GM23338 (cell line): ENCODE data around the gene MAN2B2. TPM values are rescaled to one million over a fixed set of nuclear protein-coding genes. Genes with fewer than 3 reads are reported as not detected.

Experiments
- ATAC-seq: fragments of 200-7000 bp; cut with Tn5 transposase; 3 replicates; pipeline ENCODE4 v1.9.1; 2020
- DNase-seq: peaks from one replicate; pipeline ENCODE4 v3.0.0-alpha.2; 2015; ENCODE audit warnings: low spot score
- H2AFZ ChIP-seq: fragments of 200-600 bp; sonication (generic); 2 replicates; pipeline ENCODE4 v1.8.0; 2016; ENCODE audit warnings: antibody characterized with exemption, mild to moderate bottlenecking, moderate library complexity
- H3F3A ChIP-seq: fragments of 200-600 bp; sonication (generic); replicated peaks from 2 replicates; pipeline ENCODE4 v1.8.0; 2017; ENCODE audit warnings: antibody characterized with exemption, mixed run types, low read depth
- H3K27ac ChIP-seq: fragments of 200-600 bp; sonication (generic); 2 replicates; pipeline ENCODE4 v1.6.1; 2016; ENCODE audit warnings: low read depth
- H3K27me3 ChIP-seq: fragments of 200-600 bp; sonication (generic); 2 replicates; pipeline ENCODE4 v1.8.0; 2016; ENCODE audit warnings: mild to moderate bottlenecking, mixed run types, moderate library complexity; ENCODE audit not compliant: insufficient read depth
- H3K36me3 ChIP-seq: fragments of 200-600 bp; sonication (generic); 2 replicates; pipeline ENCODE4 v1.8.0; 2016; ENCODE audit warnings: mild to moderate bottlenecking; ENCODE audit not compliant: insufficient read depth
- H3K4me1 ChIP-seq: fragments of 200-600 bp; sonication (generic); 2 replicates; pipeline ENCODE4 v1.8.0; 2016; ENCODE audit warnings: mild to moderate bottlenecking, moderate library complexity; ENCODE audit not compliant: insufficient read depth
- H3K4me2 ChIP-seq: fragments of 200-600 bp; sonication (generic); 2 replicates; pipeline ENCODE4 v1.7.1; 2017; ENCODE audit warnings: mixed run types
- H3K4me3 ChIP-seq: fragments of 200-600 bp; sonication (generic); 2 replicates; pipeline ENCODE4 v1.6.1; 2016; ENCODE audit warnings: mixed run types
- H3K79me2 ChIP-seq: fragments of 200-600 bp; sonication (generic); replicated peaks from 2 replicates; pipeline ENCODE4 v1.8.0; 2017; ENCODE audit warnings: mild to moderate bottlenecking; ENCODE audit not compliant: insufficient read depth
- H3K9me2 ChIP-seq: fragments of 200-600 bp; sonication (generic); 2 replicates; pipeline ENCODE4 v1.8.0; 2017; ENCODE audit not compliant: insufficient read depth
- H4K20me1 ChIP-seq: fragments of 200-600 bp; sonication (generic); replicated peaks from 2 replicates; pipeline ENCODE4 v1.8.0; 2017; ENCODE audit warnings: mild to moderate bottlenecking; ENCODE audit not compliant: insufficient read depth
- H3K27ac Mint-ChIP-seq: 2 replicates; pipeline ENCODE4 v1.8.0; 2020; ENCODE audit warnings: inconsistent platforms, mild to moderate bottlenecking, moderate library complexity, mixed read lengths
- H3K27me3 Mint-ChIP-seq: 3 replicates; pipeline ENCODE4 v1.8.0; 2022; ENCODE audit warnings: low read depth, mild to moderate bottlenecking, moderate library complexity, mixed read lengths, inconsistent platforms; ENCODE audit not compliant: insufficient read depth, poor library complexity
- H3K36me3 Mint-ChIP-seq: 3 replicates; pipeline ENCODE4 v1.8.0; 2021; ENCODE audit warnings: low read depth, mild to moderate bottlenecking, inconsistent platforms, moderate library complexity, mixed read lengths
- H3K4me1 Mint-ChIP-seq: 3 replicates; pipeline ENCODE4 v1.8.0; 2020; ENCODE audit warnings: mild to moderate bottlenecking, inconsistent platforms, mixed read lengths
- H3K4me3 Mint-ChIP-seq: 3 replicates; pipeline ENCODE4 v1.8.0; 2021; ENCODE audit warnings: moderate library complexity, mild to moderate bottlenecking, inconsistent platforms, mixed read lengths
- H3K9me3 Mint-ChIP-seq: 3 replicates; pipeline ENCODE4 v1.8.0; 2020; ENCODE audit warnings: moderate library complexity, mild to moderate bottlenecking, inconsistent platforms, mixed read lengths
- CREB1 ChIP-seq: fragments of 250-450 bp; sonication (Bioruptor Pico); IDR thresholded peaks from 2 replicates; pipeline ENCODE4 v1.5.0; 2020; ENCODE audit warnings: low read depth, mild to moderate bottlenecking, moderate library complexity
- EZH2 ChIP-seq: fragments of 200-600 bp; sonication (generic); IDR thresholded peaks from one replicate; pipeline ENCODE4 v1.8.0; 2017; ENCODE audit warnings: antibody characterized with exemption, mild to moderate bottlenecking, low read depth; ENCODE audit not compliant: unreplicated experiment
- EZH2phosphoT487 ChIP-seq: fragments of 200-600 bp; sonication (generic); IDR thresholded peaks from one replicate; pipeline ENCODE4 v1.8.1; 2018; ENCODE audit warnings: antibody characterized with exemption; ENCODE audit not compliant: unreplicated experiment
- JUNB ChIP-seq: IDR thresholded peaks from one replicate; pipeline ENCODE4 v1.6.1; 2016; ENCODE audit warnings: antibody characterized with exemption; ENCODE audit not compliant: unreplicated experiment
- NANOG ChIP-seq: IDR thresholded peaks from 2 replicates; pipeline ENCODE4 v1.6.1; 2016; ENCODE audit warnings: antibody characterized with exemption, borderline replicate concordance
- POLR2AphosphoS5 ChIP-seq: IDR thresholded peaks from 2 replicates; pipeline ENCODE4 v1.6.1; 2016; ENCODE audit warnings: antibody characterized with exemption, low read depth
- STAT1 ChIP-seq: IDR thresholded peaks from one replicate; pipeline ENCODE4 v1.6.1; 2016; ENCODE audit warnings: antibody characterized with exemption; ENCODE audit not compliant: unreplicated experiment
- ZNF114 ChIP-seq: fragments of 250-450 bp; sonication (Bioruptor Pico); IDR thresholded peaks from 2 replicates; pipeline ENCODE4 v1.5.0; 2020; ENCODE audit warnings: mild to moderate bottlenecking, moderate library complexity
- ZNF331 ChIP-seq: fragments of 250-450 bp; sonication (Bioruptor Pico); IDR thresholded peaks from 2 replicates; pipeline ENCODE4 v1.5.0; 2020; ENCODE audit warnings: low read depth, mild to moderate bottlenecking, moderate library complexity
- polyA plus RNA-seq: library from polyadenylated mRNA; unstranded; fragments of >200 nt; fragmentation: Nextera tagmentation; extraction: Ambion mirVana; gene quantifications from 2 replicates; pipeline ENCODE4 v1.2.1, GENCODE V29; 2016
- total RNA-seq: library from RNA; depleted of rRNA; stranded (reverse); fragments of >200 nt; shearing (Covaris generic); gene quantifications from 2 replicates; pipeline ENCODE4 v1.2.3, GENCODE V29; 2014
- TF ChIP-seq, protein P1 (sequence below), 2 experiments: fragments of 200-600 bp in 1 of 2; sonication (generic) in 1 of 2; conservative IDR thresholded peaks; 2 replicates each; pipeline versions ENCODE4 v1.5.1 to v1.6.1; 2016 to 2017; ENCODE audit warnings: antibody characterized with exemption in 2 of 2, low read depth in 2 of 2, mild to moderate bottlenecking in 2 of 2, moderate library complexity in 1 of 2
- TF ChIP-seq, protein P2 (sequence below): IDR thresholded peaks from 2 replicates; pipeline ENCODE4 v1.6.1; 2016; ENCODE audit warnings: antibody characterized with exemption
- TF ChIP-seq, protein P3 (sequence below): fragments of 250-450 bp; sonication (Bioruptor Pico); IDR thresholded peaks from 2 replicates; pipeline ENCODE4 v1.5.0; 2020; ENCODE audit warnings: mild to moderate bottlenecking, moderate library complexity
- TF ChIP-seq, protein P4 (sequence below): IDR thresholded peaks from one replicate; pipeline ENCODE4 v1.6.1; 2018; ENCODE audit warnings: antibody characterized with exemption; ENCODE audit not compliant: unreplicated experiment

The MAN2B2 gene
- total and polyA plus RNA-seq, 2 experiments from 2014 or later, result 1.6 to 6.9 TPM

DNA sequence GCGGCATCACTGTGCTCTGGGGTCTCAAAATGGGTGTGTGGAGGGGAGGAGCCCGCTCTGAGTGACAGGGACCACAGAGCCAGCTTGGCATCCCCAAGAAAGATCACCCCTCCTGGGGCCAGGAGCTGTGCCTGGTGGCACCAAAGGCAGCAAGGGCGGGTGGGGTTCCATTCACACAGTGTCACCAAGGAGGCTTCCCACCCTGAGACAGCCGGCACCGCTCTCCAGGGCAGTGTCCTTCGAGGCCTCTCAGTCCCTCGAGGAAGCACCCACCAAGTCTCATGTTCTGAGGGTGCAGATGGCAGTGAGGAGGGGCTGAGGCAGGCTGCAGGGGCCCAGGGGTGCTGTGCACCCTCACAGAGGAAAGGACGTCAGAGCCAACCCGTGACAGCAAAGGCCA, 44.0 kb upstream of the MAN2B2 start:
- H4K20me1 ChIP-seq, result no peaks in the 10 kb centered on the region
- H3K36me3 Mint-ChIP-seq, result no peaks in the 10 kb centered on the region
- no peak overlapping the region for H2AFZ ChIP-seq
- H3K9me3 Mint-ChIP-seq, result no peaks in the 10 kb centered on the region; the same call in 2 of the 3 replicates
- H3K4me1 ChIP-seq, result peaks cover 6% of the 10 kb centered on the region
- TF ChIP-seq, protein P1, sequence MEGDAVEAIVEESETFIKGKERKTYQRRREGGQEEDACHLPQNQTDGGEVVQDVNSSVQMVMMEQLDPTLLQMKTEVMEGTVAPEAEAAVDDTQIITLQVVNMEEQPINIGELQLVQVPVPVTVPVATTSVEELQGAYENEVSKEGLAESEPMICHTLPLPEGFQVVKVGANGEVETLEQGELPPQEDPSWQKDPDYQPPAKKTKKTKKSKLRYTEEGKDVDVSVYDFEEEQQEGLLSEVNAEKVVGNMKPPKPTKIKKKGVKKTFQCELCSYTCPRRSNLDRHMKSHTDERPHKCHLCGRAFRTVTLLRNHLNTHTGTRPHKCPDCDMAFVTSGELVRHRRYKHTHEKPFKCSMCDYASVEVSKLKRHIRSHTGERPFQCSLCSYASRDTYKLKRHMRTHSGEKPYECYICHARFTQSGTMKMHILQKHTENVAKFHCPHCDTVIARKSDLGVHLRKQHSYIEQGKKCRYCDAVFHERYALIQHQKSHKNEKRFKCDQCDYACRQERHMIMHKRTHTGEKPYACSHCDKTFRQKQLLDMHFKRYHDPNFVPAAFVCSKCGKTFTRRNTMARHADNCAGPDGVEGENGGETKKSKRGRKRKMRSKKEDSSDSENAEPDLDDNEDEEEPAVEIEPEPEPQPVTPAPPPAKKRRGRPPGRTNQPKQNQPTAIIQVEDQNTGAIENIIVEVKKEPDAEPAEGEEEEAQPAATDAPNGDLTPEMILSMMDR (conservative IDR thresholded peaks at IDR 0.05; ENCODE audit: low read depth in 2 of 2), result no peak
- TF ChIP-seq, protein P2, sequence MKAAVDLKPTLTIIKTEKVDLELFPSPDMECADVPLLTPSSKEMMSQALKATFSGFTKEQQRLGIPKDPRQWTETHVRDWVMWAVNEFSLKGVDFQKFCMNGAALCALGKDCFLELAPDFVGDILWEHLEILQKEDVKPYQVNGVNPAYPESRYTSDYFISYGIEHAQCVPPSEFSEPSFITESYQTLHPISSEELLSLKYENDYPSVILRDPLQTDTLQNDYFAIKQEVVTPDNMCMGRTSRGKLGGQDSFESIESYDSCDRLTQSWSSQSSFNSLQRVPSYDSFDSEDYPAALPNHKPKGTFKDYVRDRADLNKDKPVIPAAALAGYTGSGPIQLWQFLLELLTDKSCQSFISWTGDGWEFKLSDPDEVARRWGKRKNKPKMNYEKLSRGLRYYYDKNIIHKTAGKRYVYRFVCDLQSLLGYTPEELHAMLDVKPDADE, result no peak
- TF ChIP-seq POLR2AphosphoS5 (no peak), ZNF114 (no peak), JUNB (no peak), EZH2 (no peak), STAT1 (no peak), CREB1 (no peak), NANOG (no peak), EZH2phosphoT487 (no peak), ZNF331 (CRISPR knock-in tag) (no peak)
- TF ChIP-seq, protein P3, sequence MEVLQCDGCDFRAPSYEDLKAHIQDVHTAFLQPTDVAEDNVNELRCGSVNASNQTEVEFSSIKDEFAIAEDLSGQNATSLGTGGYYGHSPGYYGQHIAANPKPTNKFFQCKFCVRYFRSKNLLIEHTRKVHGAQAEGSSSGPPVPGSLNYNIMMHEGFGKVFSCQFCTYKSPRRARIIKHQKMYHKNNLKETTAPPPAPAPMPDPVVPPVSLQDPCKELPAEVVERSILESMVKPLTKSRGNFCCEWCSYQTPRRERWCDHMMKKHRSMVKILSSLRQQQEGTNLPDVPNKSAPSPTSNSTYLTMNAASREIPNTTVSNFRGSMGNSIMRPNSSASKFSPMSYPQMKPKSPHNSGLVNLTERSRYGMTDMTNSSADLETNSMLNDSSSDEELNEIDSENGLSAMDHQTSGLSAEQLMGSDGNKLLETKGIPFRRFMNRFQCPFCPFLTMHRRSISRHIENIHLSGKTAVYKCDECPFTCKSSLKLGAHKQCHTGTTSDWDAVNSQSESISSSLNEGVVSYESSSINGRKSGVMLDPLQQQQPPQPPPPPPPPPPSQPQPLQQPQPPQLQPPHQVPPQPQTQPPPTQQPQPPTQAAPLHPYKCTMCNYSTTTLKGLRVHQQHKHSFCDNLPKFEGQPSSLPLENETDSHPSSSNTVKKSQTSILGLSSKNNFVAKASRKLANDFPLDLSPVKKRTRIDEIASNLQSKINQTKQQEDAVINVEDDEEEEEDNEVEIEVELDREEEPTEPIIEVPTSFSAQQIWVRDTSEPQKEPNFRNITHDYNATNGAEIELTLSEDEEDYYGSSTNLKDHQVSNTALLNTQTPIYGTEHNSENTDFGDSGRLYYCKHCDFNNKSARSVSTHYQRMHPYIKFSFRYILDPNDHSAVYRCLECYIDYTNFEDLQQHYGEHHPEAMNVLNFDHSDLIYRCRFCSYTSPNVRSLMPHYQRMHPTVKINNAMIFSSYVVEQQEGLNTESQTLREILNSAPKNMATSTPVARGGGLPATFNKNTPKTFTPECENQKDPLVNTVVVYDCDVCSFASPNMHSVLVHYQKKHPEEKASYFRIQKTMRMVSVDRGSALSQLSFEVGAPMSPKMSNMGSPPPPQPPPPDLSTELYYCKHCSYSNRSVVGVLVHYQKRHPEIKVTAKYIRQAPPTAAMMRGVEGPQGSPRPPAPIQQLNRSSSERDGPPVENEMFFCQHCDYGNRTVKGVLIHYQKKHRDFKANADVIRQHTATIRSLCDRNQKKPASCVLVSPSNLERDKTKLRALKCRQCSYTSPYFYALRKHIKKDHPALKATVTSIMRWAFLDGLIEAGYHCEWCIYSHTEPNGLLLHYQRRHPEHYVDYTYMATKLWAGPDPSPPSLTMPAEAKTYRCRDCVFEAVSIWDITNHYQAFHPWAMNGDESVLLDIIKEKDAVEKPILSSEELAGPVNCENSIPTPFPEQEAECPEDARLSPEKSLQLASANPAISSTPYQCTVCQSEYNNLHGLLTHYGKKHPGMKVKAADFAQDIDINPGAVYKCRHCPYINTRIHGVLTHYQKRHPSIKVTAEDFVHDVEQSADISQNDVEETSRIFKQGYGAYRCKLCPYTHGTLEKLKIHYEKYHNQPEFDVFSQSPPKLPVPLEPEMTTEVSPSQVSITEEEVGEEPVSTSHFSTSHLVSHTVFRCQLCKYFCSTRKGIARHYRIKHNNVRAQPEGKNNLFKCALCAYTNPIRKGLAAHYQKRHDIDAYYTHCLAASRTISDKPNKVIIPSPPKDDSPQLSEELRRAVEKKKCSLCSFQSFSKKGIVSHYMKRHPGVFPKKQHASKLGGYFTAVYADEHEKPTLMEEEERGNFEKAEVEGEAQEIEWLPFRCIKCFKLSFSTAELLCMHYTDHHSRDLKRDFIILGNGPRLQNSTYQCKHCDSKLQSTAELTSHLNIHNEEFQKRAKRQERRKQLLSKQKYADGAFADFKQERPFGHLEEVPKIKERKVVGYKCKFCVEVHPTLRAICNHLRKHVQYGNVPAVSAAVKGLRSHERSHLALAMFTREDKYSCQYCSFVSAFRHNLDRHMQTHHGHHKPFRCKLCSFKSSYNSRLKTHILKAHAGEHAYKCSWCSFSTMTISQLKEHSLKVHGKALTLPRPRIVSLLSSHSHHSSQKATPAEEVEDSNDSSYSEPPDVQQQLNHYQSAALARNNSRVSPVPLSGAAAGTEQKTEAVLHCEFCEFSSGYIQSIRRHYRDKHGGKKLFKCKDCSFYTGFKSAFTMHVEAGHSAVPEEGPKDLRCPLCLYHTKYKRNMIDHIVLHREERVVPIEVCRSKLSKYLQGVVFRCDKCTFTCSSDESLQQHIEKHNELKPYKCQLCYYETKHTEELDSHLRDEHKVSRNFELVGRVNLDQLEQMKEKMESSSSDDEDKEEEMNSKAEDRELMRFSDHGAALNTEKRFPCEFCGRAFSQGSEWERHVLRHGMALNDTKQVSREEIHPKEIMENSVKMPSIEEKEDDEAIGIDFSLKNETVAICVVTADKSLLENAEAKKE (CRISPR knock-in tag), result no peak
- TF ChIP-seq, protein P4, sequence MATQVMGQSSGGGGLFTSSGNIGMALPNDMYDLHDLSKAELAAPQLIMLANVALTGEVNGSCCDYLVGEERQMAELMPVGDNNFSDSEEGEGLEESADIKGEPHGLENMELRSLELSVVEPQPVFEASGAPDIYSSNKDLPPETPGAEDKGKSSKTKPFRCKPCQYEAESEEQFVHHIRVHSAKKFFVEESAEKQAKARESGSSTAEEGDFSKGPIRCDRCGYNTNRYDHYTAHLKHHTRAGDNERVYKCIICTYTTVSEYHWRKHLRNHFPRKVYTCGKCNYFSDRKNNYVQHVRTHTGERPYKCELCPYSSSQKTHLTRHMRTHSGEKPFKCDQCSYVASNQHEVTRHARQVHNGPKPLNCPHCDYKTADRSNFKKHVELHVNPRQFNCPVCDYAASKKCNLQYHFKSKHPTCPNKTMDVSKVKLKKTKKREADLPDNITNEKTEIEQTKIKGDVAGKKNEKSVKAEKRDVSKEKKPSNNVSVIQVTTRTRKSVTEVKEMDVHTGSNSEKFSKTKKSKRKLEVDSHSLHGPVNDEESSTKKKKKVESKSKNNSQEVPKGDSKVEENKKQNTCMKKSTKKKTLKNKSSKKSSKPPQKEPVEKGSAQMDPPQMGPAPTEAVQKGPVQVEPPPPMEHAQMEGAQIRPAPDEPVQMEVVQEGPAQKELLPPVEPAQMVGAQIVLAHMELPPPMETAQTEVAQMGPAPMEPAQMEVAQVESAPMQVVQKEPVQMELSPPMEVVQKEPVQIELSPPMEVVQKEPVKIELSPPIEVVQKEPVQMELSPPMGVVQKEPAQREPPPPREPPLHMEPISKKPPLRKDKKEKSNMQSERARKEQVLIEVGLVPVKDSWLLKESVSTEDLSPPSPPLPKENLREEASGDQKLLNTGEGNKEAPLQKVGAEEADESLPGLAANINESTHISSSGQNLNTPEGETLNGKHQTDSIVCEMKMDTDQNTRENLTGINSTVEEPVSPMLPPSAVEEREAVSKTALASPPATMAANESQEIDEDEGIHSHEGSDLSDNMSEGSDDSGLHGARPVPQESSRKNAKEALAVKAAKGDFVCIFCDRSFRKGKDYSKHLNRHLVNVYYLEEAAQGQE, result no peak
- no peaks in the 10 kb centered on the region for H3K9me2 ChIP-seq
- H3K4me3 Mint-ChIP-seq, result no peak overlapping the region
- H3K4me2 ChIP-seq, result no peak overlapping the region
- no peaks in the 10 kb centered on the region for H3K27me3 ChIP-seq
- no peak for ATAC-seq
- no peaks in the 10 kb centered on the region for H3K79me2 ChIP-seq
- no peak overlapping the region for H3K4me3 ChIP-seq
- H3K27ac Mint-ChIP-seq, result no peak overlapping the region
- no peak overlapping the region for H3K27ac ChIP-seq
- peaks cover 23% of the 10 kb centered on the region for H3K4me1 Mint-ChIP-seq
- no peak for DNase-seq
- no peaks in the 10 kb centered on the region for H3F3A ChIP-seq
- H3K36me3 ChIP-seq, result no peaks in the 10 kb centered on the region
- peaks cover 20% of the 10 kb centered on the region for H3K27me3 Mint-ChIP-seq
